Endothelial cell of umbilical vein (primary cell): Measurements from ENCODE around the gene MT1F.

Experiments
- CTCF ChIP-seq, 2 donors: IDR thresholded peaks; 1 replicate in 1 of 2; 2 replicates in 1 of 2; pipeline ENCODE4 v1.5.1; 2011; ENCODE audit warnings: low read length in 2 of 2, mild to moderate bottlenecking in 2 of 2, moderate library complexity in 2 of 2, control low read depth in 1 of 2, inconsistent platforms in 1 of 2, low read depth in 1 of 2; ENCODE audit not compliant: insufficient read depth in 1 of 2; ENCODE audit errors: extremely low read depth in 1 of 2
- EZH2 ChIP-seq: IDR thresholded peaks from 2 replicates; pipeline ENCODE4 v1.6.1; 2012; ENCODE audit warnings: borderline replicate concordance, low read depth, mild to moderate bottlenecking, moderate library complexity, low read length, inconsistent platforms; ENCODE audit not compliant: severe bottlenecking
- GATA2 ChIP-seq: IDR thresholded peaks from 2 replicates; pipeline ENCODE4 v1.7.0; 2011; ENCODE audit warnings: low read depth, mild to moderate bottlenecking, moderate library complexity, mixed read lengths, low read length; ENCODE audit not compliant: insufficient read length, insufficient read depth
- MAX ChIP-seq: IDR thresholded peaks from 2 replicates; pipeline ENCODE4 v1.6.1; 2011; ENCODE audit not compliant: insufficient read depth, insufficient read length
- POLR2A ChIP-seq: IDR thresholded peaks from 2 replicates; pipeline ENCODE4 v1.6.1; 2012; ENCODE audit warnings: low read depth, mild to moderate bottlenecking, control low read depth, low read length
- POLR2AphosphoS5 ChIP-seq: IDR thresholded peaks from 2 replicates; pipeline ENCODE4 v1.6.1; 2012; ENCODE audit warnings: low read depth, mild to moderate bottlenecking, control low read depth, low read length, moderate library complexity; ENCODE audit not compliant: insufficient read depth

- TF ChIP-seq EZH2, result no peak
- TF ChIP-seq CTCF (IDR thresholded peaks at IDR 0.05; ENCODE audit: extremely low read depth in 1 of 2, insufficient read depth in 1 of 2, low read depth in 1 of 2, low read length in 2 of 2), result no peak
- no peak for TF ChIP-seq POLR2A
- no peak for TF ChIP-seq MAX
- no peak for TF ChIP-seq POLR2AphosphoS5
- TF ChIP-seq GATA2, result no peak
Measured at GRCh38 chr16:56630134-56630533, 27.6 kb upstream of the MT1F start.
